Stimulated activated CD8-positive, alpha-beta memory T cell treated with anti-CD3 and anti-CD28 coated beads, Interleukin-4, amount 100 ng/mL, for 24 hours (primary cell): ENCODE results near the gene SULT1A1.

Experiments used
- DNase-seq: peaks from one replicate; pipeline ENCODE4 v3.0.0-alpha.2; 2020; ENCODE audit warnings: low read depth

The SULT1A1 gene

DNA sequence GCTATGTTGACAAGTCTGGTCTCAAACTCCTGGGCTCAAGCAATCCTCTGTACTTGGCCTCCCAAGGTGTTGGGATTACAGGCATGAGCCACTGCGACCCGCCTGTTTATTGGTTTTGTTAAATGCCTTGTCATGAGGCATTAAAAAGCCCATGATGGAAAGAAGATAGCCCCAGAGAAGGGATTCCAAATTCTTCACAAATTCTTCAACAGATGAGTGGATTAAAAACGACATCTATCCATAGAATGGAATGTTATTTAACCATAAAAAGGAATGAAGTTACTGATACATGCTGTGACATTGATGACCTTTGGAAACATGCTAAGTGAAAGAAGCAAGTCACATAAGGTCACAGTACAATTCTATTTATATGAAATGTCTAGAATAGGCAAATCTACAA is 51.4 kb downstream of the SULT1A1 start:
- DNase-seq, result no peak

DNA sequence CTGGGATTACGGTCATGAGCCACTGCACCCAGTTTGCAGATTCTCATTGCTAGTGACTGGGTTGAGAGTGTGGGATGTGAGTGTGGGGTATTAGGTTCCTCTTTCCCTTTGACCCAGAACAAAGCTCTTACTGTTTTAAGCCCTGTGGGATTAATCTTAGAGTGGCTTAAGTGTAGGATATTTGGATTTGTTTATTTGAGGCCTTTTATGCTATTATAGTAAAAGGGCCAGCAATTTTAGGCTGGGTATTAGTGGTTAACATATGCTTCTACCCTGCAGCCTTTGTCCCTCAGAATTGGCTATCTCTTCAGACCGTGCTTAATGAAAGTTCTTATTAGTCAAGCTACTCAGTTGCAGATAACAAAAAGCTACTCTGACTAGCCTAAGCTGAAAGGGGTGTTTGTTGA is 52.9 kb downstream of the SULT1A1 start:
- DNase-seq, result no peak

DNA sequence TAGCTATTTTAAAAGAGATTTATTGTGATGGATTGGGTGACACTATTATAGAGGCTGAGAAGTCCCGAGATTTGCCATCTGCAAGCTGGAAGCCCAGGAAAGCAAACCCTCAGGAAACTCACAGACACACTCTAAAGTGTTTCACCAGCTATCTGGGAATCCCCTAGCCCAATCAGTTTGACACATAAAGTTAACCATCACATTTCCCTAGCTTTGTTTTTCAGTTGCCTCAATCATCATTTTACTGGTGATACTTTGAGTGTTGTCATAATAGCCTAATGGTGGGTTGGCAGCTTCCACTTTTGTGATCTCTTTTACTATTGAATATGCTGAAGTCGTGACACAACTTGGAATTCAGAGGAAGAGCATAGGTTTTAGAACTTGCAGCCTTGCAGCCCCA is 54.3 kb downstream of the SULT1A1 start:
- no peak for DNase-seq
